Naive thymus-derived CD8-positive, alpha-beta T cell (primary cell): ENCODE data around the gene WNT10A. TPM values are rescaled to one million over a fixed set of nuclear protein-coding genes. Genes with fewer than 3 reads are reported as not detected.
"Not testable (repeated sequence)": the region's sequence is repeated elsewhere in the genome, so short reads cannot be mapped to it uniquely, and the experiment has no call there.

Source experiments
- ATAC-seq, 2 donors: fragments of 150-1000 bp; cut with Tn5 transposase in 1 of 2; sonication (Bioruptor Pico), chemical (Tn5 transposase) in 1 of 2; 1 replicate in 1 of 2; 2 replicates in 1 of 2; pipeline ENCODE4 v1.10.0; 2021; ENCODE audit warnings: mild to moderate bottlenecking in 2 of 2, moderate library complexity in 2 of 2
- POLR2A ChIA-PET: fragments of 350-600 bp; sonication (Branson Sonifier 250); formaldehyde crosslinking; loops from one replicate; lab custom pipeline; 2021; ENCODE audit warnings: antibody characterized with exemption; lab: Charles Lee
- DNase-seq, 10 donors: peaks; one replicate each; pipeline versions ENCODE4 v3.0.0 to v3.0.0-alpha.2; 2020 to 2022
- H3K27ac Mint-ChIP-seq, 10 donors: one replicate each; pipeline ENCODE4 v1.8.0; 2020 to 2022; ENCODE audit warnings: mild to moderate bottlenecking in 10 of 10, mixed read lengths in 10 of 10, moderate library complexity in 4 of 10, inconsistent platforms in 1 of 10
- H3K27me3 Mint-ChIP-seq, 5 donors: one replicate each; pipeline ENCODE4 v1.8.0; 2021 to 2022; ENCODE audit warnings: mixed read lengths in 5 of 5
- H3K36me3 Mint-ChIP-seq, 3 donors: one replicate each; pipeline ENCODE4 v1.8.0; 2020 to 2022; ENCODE audit warnings: mixed read lengths in 3 of 3, mild to moderate bottlenecking in 2 of 3, inconsistent platforms in 1 of 3
- H3K4me1 Mint-ChIP-seq, 4 donors: one replicate each; pipeline ENCODE4 v1.8.0; 2021 to 2022; ENCODE audit warnings: mixed read lengths in 4 of 4
- H3K4me3 Mint-ChIP-seq, 10 donors: one replicate each; pipeline ENCODE4 v1.8.0; 2020 to 2022; ENCODE audit warnings: mild to moderate bottlenecking in 10 of 10, mixed read lengths in 10 of 10, moderate library complexity in 6 of 10, inconsistent platforms in 1 of 10
- H3K9me3 Mint-ChIP-seq, 9 donors: one replicate each; pipeline ENCODE4 v1.8.0; 2020 to 2022; ENCODE audit warnings: mixed read lengths in 9 of 9, mild to moderate bottlenecking in 3 of 9, inconsistent platforms in 1 of 9, moderate library complexity in 1 of 9
- polyA plus RNA-seq, 3 donors: library from polyadenylated mRNA; unstranded; fragments of 300-500 nt; fragmentation: Illumina TruSeq; gene quantifications; one replicate each; pipeline ENCODE4 v1.2.3, GENCODE V29; 2021
- total RNA-seq, 8 experiments: library from RNA in 2 of 8; stranded (reverse) in 2 of 8; gene quantifications; one replicate each; pipeline ENCODE4 v1.2.3 and lab custom pipeline; 2021 to 2026

Gene WNT10A
- total and polyA plus RNA-seq, 5 experiments from 2014 or later, result 0.53 to 1.8 (median 1.2) TPM

- H3K4me3 Mint-ChIP-seq, result no peak overlapping the region
- DNase-seq (no peak), ATAC-seq (no peak)
- H3K27me3 Mint-ChIP-seq, result peaks cover 15 to 58% (median 30%) of the 10 kb centered on the region in 5 donors
- no peak overlapping the region for H3K27ac Mint-ChIP-seq
- H3K36me3 Mint-ChIP-seq, result peaks cover 7 to 18% (median 8%) of the 10 kb centered on the region in 3 donors
- POLR2A ChIA-PET, result no interaction called here
- no peaks in the 10 kb centered on the region for H3K4me1 Mint-ChIP-seq
- peaks cover 0 to 30% (median 11%) of the 10 kb centered on the region in 9 donors for H3K9me3 Mint-ChIP-seq
Observed at GRCh38 chr2:218927876-218928275, 47.2 kb downstream of the WNT10A start.

GRCh38 chr2:218930488-218930887, 49.8 kb downstream of the WNT10A start:
- ATAC-seq, H3K27ac Mint-ChIP-seq, POLR2A ChIA-PET, H3K36me3 Mint-ChIP-seq, H3K4me1 Mint-ChIP-seq, H3K4me3 Mint-ChIP-seq, DNase-seq: not testable (repeated sequence)
- Mint-ChIP-seq H3K27me3 (peaks cover 9 to 52% (median 23%) of the 10 kb centered on the region in 5 donors), H3K9me3 (peaks cover 0 to 27% (median 0%) of the 10 kb centered on the region in 9 donors)

- peaks cover 14 to 54% (median 26%) of the 10 kb centered on the region in 5 donors for H3K27me3 Mint-ChIP-seq
- ATAC-seq, H3K36me3 Mint-ChIP-seq, DNase-seq, H3K4me1 Mint-ChIP-seq, POLR2A ChIA-PET, H3K4me3 Mint-ChIP-seq, H3K27ac Mint-ChIP-seq: not testable (repeated sequence)
- H3K9me3 Mint-ChIP-seq, result peaks cover 0 to 27% (median 0%) of the 10 kb centered on the region in 9 donors
Observed at GRCh38 chr2:218931751-218932150, 51.1 kb downstream of the WNT10A start.

Other genes starting within 250 kb of the WNT10A start
- gene ZNF142, start 221.2 kb upstream of the WNT10A start, total RNA-seq, result 10 to 100 TPM; 45.0 to 48.6 TPM
- 10 to 100 TPM in 1 of 3 donors, 1 to 10 TPM in 2; 2.3 to 14.7 (median 5.1) TPM for gene ZNF142, start 221.2 kb upstream of the WNT10A start, polyA plus RNA-seq
- 10 to 100 TPM; 50.7 to 57.2 TPM for gene BCS1L, start 221.2 kb upstream of the WNT10A start, total RNA-seq
- 10 to 100 TPM; 15.4 to 21.0 (median 15.8) TPM for gene BCS1L, start 221.2 kb upstream of the WNT10A start, polyA plus RNA-seq
- 10 to 100 TPM; 35.8 to 39.6 TPM for gene RNF25, start 208.8 kb upstream of the WNT10A start, total RNA-seq
- 10 to 100 TPM; 17.3 to 25.2 (median 20.5) TPM for gene RNF25, start 208.8 kb upstream of the WNT10A start, polyA plus RNA-seq
- gene STK36, start 208.8 kb upstream of the WNT10A start, total RNA-seq, result 10 to 100 TPM; 22.4 to 22.5 TPM
- gene STK36, start 208.8 kb upstream of the WNT10A start, polyA plus RNA-seq, result 1 to 10 TPM; 3.1 to 4.3 (median 3.6) TPM
- 10 to 100 TPM; 20.4 to 23.1 TPM for gene TTLL4, start 170.0 kb upstream of the WNT10A start, total RNA-seq
- gene TTLL4, start 170.0 kb upstream of the WNT10A start, polyA plus RNA-seq, result 1 to 10 TPM; 2.2 to 5.4 (median 3.4) TPM
- gene CYP27A1, start 98.7 kb upstream of the WNT10A start, total RNA-seq, result under 1 TPM; 0.31 to 0.49 TPM
- under 1 TPM; 0.14 to 0.53 (median 0.27) TPM for gene CYP27A1, start 98.7 kb upstream of the WNT10A start, polyA plus RNA-seq
- not detected for gene PRKAG3, start 49.0 kb upstream of the WNT10A start, total RNA-seq
- gene PRKAG3, start 49.0 kb upstream of the WNT10A start, polyA plus RNA-seq, result not detected
- not detected for gene WNT6, start 21.0 kb upstream of the WNT10A start, total RNA-seq
- gene WNT6, start 21.0 kb upstream of the WNT10A start, polyA plus RNA-seq, result under 1 TPM in 1 of 3 donors, not detected in 2; 0.08 TPM
- gene CDK5R2, start 78.8 kb downstream of the WNT10A start, total RNA-seq, result not detected
- not detected for gene CDK5R2, start 78.8 kb downstream of the WNT10A start, polyA plus RNA-seq
- not detected for gene FEV, start 104.3 kb downstream of the WNT10A start, total RNA-seq
- not detected for gene FEV, start 104.3 kb downstream of the WNT10A start, polyA plus RNA-seq
- gene CRYBA2, start 112.6 kb downstream of the WNT10A start, total RNA-seq, result not detected
- not detected for gene CRYBA2, start 112.6 kb downstream of the WNT10A start, polyA plus RNA-seq
- not detected for gene CFAP65, start 160.7 kb downstream of the WNT10A start, total RNA-seq
- gene CFAP65, start 160.7 kb downstream of the WNT10A start, polyA plus RNA-seq, result under 1 TPM in 1 of 3 donors, not detected in 2; 0.23 TPM
- not detected for gene IHH, start 180.1 kb downstream of the WNT10A start, total RNA-seq
- not detected for gene IHH, start 180.1 kb downstream of the WNT10A start, polyA plus RNA-seq